HFFc6 (cell line): ENCODE results near the gene TWF2. TPM values are rescaled to one million over a fixed set of nuclear protein-coding genes. Genes with fewer than 3 reads are reported as not detected.

Experiments used
- DNase-seq: peaks from one replicate; pipeline ENCODE4 v3.0.0-alpha.2; 2018
- H3K27ac Mint-ChIP-seq: 2 replicates; pipeline ENCODE4 v1.8.0; 2020; ENCODE audit warnings: mild to moderate bottlenecking, mixed read lengths
- H3K27me3 Mint-ChIP-seq: 2 replicates; pipeline ENCODE4 v1.8.0; 2021; ENCODE audit warnings: mild to moderate bottlenecking, moderate library complexity, mixed read lengths; ENCODE audit not compliant: insufficient read depth
- H3K36me3 Mint-ChIP-seq: 2 replicates; pipeline ENCODE4 v1.8.0; 2021; ENCODE audit warnings: low read depth, mixed read lengths
- H3K4me1 Mint-ChIP-seq: 2 replicates; pipeline ENCODE4 v1.8.0; 2020; ENCODE audit warnings: low read depth, mixed read lengths
- H3K4me3 Mint-ChIP-seq: 2 replicates; pipeline ENCODE4 v1.8.0; 2020; ENCODE audit warnings: mild to moderate bottlenecking, moderate library complexity, mixed read lengths
- H3K9me3 Mint-ChIP-seq: 2 replicates; pipeline ENCODE4 v1.8.0; 2020; ENCODE audit warnings: mild to moderate bottlenecking, mixed read lengths
- total RNA-seq, 6 experiments: library from RNA; stranded (reverse); fragmentation: NEBNext Ultra II Directional; extraction: Animal tissue kit (Norgen Biotek cat#: 25700); gene quantifications; 2 replicates in 1 of 6; 3 replicates in 5 of 6; pipeline ENCODE4 v1.2.3, GENCODE V29; 2021
- TF ChIP-seq, protein P1 (sequence below): fragments of 200-600 bp; sonication (generic); IDR thresholded peaks from 2 replicates; pipeline ENCODE4 v1.5.0; 2021; ENCODE audit warnings: antibody characterized with exemption, mild to moderate bottlenecking

TWF2 gene
- total RNA-seq, 6 experiments from 2014 or later = 73.9 to 83.0 (median 80.7) TPM

- peaks cover 6% of the 10 kb centered on the region; the same call in 1 of the 2 replicates for H3K36me3 Mint-ChIP-seq
- TF ChIP-seq, protein P1, sequence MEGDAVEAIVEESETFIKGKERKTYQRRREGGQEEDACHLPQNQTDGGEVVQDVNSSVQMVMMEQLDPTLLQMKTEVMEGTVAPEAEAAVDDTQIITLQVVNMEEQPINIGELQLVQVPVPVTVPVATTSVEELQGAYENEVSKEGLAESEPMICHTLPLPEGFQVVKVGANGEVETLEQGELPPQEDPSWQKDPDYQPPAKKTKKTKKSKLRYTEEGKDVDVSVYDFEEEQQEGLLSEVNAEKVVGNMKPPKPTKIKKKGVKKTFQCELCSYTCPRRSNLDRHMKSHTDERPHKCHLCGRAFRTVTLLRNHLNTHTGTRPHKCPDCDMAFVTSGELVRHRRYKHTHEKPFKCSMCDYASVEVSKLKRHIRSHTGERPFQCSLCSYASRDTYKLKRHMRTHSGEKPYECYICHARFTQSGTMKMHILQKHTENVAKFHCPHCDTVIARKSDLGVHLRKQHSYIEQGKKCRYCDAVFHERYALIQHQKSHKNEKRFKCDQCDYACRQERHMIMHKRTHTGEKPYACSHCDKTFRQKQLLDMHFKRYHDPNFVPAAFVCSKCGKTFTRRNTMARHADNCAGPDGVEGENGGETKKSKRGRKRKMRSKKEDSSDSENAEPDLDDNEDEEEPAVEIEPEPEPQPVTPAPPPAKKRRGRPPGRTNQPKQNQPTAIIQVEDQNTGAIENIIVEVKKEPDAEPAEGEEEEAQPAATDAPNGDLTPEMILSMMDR = no peak
- H3K27ac Mint-ChIP-seq = no peak overlapping the region
- H3K9me3 Mint-ChIP-seq = no peaks in the 10 kb centered on the region
- no peak for DNase-seq
- no peak overlapping the region for H3K4me3 Mint-ChIP-seq
- no peaks in the 10 kb centered on the region for H3K4me1 Mint-ChIP-seq
- peaks cover 4% of the 10 kb centered on the region for H3K27me3 Mint-ChIP-seq
Observed at GRCh38 chr3:52226229-52226817, 12.6 kb downstream of the TWF2 start.

DNA sequence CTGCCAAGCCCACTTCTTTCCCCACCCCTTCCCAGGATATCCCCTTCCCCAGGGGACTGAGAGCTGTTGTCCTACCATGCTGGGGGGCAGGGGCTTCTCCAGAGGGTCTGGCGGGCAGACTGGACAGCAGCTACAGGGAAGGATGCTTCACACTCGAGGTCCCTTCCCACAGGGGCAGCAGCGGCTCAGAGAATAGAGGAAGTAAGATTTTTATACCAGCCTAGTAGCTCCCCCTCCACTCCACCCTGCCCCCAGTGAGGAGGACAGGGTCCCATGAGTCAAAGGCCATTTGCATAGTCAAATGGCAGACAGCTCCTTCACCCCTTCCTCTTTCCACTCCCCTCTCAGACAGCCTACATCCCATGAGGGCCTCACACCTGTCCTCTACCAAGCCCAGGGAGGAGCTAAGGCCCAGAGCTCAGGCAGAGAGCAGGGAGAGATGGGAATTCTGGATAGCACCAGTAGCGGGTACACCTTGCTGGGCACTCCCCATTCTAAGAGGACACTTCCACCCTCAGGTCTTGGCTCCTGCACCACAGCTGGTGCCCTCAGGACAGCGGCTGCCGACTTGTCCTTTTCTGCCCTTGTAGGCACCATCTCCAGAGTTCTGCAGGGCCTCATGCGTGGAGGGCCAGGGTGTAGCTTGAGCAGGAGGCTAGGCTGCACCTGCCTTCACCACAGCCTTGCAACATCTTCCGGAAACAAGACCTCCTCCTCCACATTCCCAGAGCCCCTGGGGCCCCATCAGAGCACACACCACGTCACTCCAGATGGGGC, 13.3 kb downstream of the TWF2 start, which contains the start of gene TLR9:
TSS of gene TLR9 (minus strand) at position 194 of the 777 bp plus-strand sequence. CDS start at position 78, 116 bp downstream.
- TF ChIP-seq, protein P1 = no peak
- Mint-ChIP-seq H3K9me3 (no peaks in the 10 kb centered on the region), H3K27ac (no peak within 1 kb of the TSS), H3K36me3 (peaks cover 5% of the 10 kb centered on the region; the same call in 1 of the 2 replicates), H3K4me1 (no peaks in the 10 kb centered on the region), H3K4me3 (no peak within 1 kb of the TSS), H3K27me3 (peaks cover 4% of the 10 kb centered on the region)
- DNase-seq = no peak

DNA sequence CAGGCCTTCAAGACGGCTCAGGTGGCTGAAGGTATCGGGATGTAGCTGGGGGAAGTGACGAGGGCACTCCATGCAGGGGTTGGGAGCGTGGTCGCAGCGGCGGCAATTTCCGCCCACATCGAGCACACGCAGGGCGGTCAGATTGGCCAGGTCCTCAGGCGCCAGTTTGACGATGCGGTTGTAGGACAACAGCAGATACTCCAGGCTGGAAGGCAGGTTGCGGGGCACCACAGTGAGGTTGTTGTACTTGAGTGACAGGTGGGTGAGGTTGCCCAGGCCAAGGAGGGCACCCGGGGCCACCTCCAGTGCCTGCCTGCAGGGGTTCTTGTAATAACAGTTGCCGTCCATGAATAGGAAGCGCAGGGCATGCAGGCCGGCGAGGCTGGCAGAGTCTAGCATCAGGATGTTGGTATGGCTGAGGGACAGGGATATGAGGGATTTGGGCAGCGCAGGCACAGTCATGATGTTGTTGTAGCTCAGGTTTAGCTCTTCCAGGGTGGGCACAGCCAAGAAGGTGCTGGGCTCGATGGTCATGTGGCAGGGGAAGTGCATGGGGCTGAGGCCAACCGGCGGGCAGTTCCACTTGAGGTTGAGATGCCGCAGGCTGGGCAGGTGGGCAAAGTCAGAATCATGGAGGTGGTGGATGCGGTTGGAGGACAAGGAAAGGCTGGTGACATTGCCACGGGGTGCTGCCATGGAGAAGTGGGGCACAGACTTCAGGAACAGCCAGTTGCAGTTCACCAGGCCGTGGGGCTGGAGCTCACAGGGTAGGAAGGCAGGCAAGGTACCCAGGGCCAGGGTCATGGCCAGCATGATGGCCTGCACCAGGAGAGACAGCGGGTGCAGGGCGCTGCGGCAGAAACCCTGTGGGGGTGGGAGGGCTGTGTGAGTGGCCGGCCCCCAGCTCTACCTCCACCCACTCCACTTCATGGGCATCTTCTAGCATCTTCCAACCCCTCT, 15.2 kb downstream of the TWF2 start:
- H3K27ac Mint-ChIP-seq = no peak overlapping the region

GRCh38 chr3:52222319-52223221, 16.4 kb downstream of the TWF2 start:
- H3K36me3 Mint-ChIP-seq = no peaks in the 10 kb centered on the region
- DNase-seq = no peak
- peaks cover 4% of the 10 kb centered on the region for H3K27me3 Mint-ChIP-seq
- H3K4me3 Mint-ChIP-seq = no peak overlapping the region
- no peaks in the 10 kb centered on the region for H3K9me3 Mint-ChIP-seq
- peaks cover 2% of the 10 kb centered on the region; the same call in 1 of the 2 replicates for H3K4me1 Mint-ChIP-seq
- no peak overlapping the region for H3K27ac Mint-ChIP-seq
- TF ChIP-seq, protein P1 = no peak

More for the DNA sequence above, 15.2 kb downstream of the TWF2 start:
- no peak for DNase-seq
- H3K4me1 Mint-ChIP-seq = no peaks in the 10 kb centered on the region
- TF ChIP-seq, protein P1 = no peak
- H3K9me3 Mint-ChIP-seq = no peaks in the 10 kb centered on the region
- no peak overlapping the region for H3K4me3 Mint-ChIP-seq
- no peaks in the 10 kb centered on the region for H3K36me3 Mint-ChIP-seq
- peaks cover 4% of the 10 kb centered on the region for H3K27me3 Mint-ChIP-seq
